NCI-H82 (cell line): ENCODE data around the gene UBE2F.
"Not testable (repeated sequence)": the region's sequence is repeated elsewhere in the genome, so short reads cannot be mapped to it uniquely, and the experiment has no call there.

Source experiments
- DNase-seq: peaks from one replicate; lab custom pipeline; 2025; lab: John Stamatoyannopoulos, UW

The UBE2F gene

GRCh38 chr2:238046725-238047270 is 80.0 kb downstream of the UBE2F start:
- DNase-seq = no peak

DNA sequence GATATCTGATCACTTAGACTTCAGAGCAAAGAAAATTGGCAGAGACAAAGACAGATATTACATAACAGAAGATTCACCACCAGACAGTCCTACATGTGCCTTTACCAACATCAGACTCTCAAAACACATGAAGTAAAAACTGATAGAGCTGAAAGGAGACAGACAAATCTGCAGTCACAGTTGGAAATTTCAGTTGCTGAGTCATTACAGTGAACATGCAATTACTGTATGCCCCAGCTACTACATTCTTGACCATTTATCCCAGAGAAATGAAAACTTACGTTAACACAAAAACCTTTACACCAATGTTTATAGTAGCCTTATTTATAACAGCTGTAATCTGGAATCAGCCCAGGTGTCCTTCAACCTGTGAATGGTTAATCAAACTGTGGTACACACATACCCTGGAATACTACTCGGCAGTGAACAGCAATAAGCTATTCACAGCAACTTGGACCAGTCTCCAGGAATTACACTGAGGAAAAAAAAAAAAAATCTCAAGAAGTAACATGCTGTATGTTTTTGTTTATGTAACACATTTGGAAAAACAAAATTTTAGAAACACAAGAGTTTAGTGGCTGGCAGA is 86.5 kb downstream of the UBE2F start:
- no peak for DNase-seq

GRCh38 chr2:238055841-238056240 is 89.0 kb downstream of the UBE2F start:
- DNase-seq = no peak

DNA sequence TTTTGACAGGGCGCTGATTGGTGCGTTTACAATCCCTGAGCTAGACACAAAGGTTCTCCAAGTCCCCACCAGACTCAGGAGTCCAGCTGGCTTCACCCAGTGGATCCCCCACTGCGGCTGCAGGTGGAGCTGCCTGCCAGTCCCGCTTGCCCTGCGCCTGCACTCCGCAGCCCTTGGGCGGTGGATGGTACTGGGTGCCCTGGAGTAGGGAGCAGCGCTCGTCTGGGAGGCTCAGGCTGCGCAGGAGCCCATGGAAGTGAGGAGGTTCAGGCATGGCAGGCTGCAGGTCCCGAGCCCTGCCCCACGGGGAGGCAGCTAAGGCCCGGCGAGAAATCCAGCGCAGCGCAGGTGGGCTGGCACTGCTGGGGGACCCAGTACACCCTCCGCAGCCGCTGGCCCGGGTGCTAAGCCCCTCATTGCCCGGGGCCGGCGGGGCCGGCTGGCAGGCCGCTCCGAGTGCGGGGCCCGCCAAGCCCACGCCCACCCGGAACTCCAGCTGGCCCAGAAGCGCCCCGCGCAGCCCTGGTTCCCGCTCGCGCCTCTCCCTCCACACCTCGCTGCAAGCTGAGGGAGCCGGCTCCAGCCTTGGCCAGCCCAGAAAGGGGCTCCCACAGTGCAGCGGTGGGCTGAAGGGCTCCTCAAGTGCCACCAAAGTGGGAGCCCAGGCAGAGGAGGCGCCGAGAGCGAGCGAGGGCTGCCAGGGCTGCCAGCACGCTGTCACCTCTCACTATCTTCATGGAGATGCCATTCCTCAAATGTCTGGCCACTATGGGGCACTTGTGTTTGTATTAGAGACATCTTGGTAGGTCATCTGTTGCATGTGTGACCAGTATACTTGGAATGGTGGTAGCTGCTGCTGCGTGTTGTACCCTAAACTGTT is 91.1 kb downstream of the UBE2F start:
- not testable (repeated sequence) for DNase-seq

- no peak for DNase-seq
Observed at GRCh38 chr2:238059505-238059904, 92.7 kb downstream of the UBE2F start.

DNA sequence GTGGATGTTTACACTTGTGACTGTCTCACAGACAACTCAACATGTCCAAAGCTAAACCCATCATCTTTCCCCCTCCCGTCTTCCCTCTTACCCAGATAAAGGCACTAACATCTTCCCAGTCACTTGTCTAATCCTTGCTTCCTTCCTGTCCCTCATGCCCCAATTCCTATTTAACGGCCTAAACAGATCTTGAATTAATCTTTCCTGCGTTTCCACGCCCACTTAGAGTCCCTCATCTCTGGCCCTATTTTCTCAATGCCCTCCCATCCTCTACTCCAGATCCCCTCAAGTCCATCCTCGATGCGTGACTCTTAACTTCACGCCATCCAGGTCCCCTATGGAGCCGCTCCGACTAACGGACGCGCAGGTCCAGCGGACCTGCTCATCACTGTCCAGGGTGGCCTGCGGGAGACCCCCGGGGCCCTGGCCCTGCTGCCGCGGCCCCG is 93.3 kb downstream of the UBE2F start:
- DNase-seq = peak; percentile 85

DNA sequence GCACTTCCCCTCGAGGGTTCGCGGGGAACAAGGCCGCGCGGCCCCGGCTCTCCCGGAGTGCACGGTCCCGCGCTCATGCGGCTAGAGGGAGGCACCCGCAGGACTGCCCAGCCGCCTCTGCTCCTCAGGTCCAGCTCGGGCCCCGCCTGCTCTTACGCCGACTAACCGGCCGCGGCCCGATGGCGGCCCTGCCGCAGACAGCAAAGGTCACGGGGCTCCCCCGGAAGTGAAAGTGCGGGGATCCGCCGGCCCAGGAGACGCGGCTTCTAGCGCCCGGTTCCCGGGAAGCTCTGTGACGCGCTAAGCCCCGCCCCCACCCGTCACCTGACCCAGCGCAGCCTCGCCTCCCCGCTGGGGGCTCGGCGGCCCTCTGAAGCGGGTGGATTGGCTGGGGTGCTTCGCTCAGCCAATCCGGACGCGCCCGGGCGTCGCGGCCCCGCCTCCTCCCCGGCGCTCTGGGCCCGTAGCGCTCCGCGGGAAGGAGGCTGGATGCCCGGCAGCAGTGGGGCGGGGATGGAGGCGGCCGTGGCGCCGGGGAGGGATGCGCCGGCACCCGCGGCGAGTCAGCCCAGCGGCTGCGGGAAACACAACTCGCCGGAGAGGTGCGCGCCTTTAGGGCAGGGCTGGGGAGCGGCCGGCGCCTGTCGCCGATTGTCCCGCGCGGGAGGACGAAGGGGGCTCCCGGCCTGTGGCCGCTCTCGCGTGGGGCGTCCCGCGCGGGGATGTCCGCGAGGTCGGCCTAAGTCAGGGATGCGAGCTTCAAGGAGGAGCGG is 93.9 kb downstream of the UBE2F start, which contains the start of gene SCLY:
TSS of gene SCLY (plus strand) at position 460 of the 773 bp plus-strand sequence. CDS start at position 514, 54 bp downstream.
- peak; percentile 99 for DNase-seq

GRCh38 chr2:238061315-238062202 is 94.7 kb downstream of the UBE2F start:
- peak; percentile 71 for DNase-seq

- DNase-seq = peak; percentile 80
Observed at GRCh38 chr2:238063414-238064189, 96.8 kb downstream of the UBE2F start.

DNA sequence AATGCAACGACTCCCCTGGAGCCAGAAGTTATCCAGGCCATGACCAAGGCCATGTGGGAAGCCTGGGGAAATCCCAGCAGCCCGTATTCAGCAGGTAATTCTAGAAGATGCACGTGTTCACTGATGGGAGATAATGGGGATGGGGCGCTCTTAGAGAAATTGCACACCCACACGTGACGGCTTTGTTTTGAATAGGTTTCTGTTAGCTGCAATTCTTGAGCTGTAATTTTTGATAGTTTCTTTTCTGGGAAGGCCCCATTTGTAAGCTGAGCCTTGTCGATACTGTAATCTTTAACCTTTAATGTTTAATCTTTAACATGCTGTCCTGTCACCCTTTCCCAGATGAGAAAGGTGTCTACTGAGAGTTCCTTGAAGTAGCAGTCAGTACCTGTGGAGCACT is 97.6 kb downstream of the UBE2F start:
- no peak for DNase-seq

DNA sequence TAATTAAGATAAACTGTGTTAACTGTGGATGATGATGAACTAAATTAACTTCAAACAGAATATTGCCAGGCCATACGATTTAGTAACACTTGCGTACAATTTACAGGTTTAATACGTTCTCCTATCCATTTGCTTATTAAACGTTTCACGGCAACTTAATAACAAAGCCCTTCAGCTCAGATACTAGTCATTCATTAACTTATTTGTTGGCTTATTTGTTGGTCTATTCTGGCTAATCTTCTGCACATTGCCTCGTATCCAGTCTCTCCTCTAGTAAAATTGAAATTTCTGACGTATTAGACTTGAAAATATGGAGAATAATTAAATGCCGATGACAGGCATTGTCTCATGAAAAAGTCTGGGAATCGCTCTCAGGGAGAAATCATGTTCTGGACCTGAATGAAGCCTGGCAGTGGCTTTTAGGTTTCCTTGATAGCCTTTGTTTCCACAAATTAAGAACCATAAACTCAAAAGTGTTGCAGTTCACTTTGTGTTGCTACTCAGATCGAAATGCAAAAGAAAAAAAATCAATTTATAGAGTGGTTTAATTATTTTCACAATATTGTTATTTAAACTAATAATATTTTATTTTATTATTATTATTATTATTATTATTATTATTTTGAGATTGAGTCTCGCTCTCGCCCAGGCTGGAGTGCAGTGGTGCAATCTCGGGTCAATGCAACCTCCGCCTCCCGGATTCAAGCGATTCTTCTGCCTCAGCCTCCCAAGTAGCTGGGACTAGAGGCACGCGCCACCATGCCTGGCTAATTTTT is 98.4 kb downstream of the UBE2F start:
- DNase-seq = no peak

GRCh38 chr2:238066218-238066617 is 99.4 kb downstream of the UBE2F start:
- DNase-seq = no peak

- not testable (repeated sequence) for DNase-seq
Observed at GRCh38 chr2:238066718-238067117, 99.9 kb downstream of the UBE2F start.

DNA sequence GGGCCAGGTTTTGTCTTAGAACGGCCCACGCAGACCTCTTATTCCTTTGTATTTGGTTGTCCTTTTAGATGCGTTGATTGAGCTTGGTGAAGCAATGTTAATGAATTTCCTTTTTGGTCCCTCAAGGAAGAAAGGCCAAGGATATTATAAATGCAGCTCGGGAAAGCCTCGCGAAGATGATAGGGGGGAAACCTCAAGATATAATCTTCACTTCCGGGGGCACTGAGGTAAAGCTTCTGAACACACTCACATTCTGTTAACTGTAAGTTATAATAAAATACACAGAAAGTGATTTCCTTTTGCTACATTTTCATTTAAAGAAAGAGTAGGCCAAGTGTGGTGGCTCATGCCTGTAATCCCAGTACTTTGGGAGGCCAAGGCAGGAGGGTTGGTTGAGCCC is 101.1 kb downstream of the UBE2F start:
- no peak for DNase-seq

GRCh38 chr2:238069021-238069709 is 102.4 kb downstream of the UBE2F start:
- no peak for DNase-seq

GRCh38 chr2:238069877-238070276 is 103.1 kb downstream of the UBE2F start:
- DNase-seq = no peak

DNA sequence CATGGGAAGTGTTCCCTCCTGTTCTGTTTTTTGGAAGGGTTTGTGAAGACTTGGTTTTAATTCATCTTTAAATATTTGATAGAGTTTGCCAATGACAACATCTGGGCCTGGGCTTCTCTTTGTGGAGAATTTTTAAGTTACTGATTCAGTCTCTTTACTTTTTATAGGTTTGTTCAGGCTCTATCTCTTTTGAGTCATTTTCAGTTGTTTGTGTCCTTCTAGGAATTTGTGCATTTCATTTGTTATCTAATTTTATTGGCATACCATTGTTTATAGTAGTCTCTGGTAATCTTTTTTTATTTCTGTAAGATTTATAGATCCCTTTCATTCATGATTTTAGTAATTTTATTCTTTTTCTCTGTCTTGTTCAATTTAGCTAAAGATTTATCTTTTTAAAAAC is 108.6 kb downstream of the UBE2F start:
- DNase-seq = no peak

DNA sequence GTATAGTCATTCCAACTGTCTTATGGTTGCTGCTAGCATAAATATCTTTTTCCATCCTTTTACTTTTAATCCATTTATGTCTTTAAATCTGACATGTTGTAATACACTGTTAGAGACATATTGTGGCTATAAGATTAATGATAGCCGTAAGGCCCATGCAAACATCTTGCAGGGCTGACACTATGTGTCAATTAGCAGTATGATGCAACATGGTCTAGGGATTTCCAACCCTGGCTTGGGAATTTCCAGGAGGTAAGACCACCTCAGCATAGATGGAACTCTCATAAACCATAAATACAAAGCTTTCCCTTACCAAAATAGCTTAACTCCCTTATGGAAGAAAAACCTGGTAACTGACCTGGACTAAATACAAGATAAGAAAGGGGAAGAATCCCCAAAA is 110.5 kb downstream of the UBE2F start:
- DNase-seq = peak; percentile 92

DNA sequence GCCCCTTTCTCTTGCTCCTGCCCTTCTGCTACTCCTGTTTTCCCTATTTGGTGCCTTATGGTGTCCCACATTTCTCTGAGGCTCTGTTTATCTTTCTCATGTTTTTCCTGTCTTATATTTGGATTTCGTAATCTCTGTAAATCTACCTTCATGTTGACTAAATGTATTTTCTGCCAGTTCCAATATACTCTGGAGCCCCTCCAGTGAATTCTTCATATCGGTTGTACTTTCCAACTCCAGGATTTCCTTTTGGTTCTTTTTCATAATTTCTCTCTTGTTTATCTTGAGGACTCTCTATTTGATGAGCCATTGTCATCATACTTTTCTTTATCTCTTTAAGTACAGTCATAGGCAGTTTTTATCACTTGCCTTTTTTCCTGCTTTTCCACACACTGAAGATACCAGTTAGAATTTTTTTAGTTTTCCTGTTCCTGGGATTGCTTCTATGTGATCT is 113.1 kb downstream of the UBE2F start:
- no peak for DNase-seq
